ENCODE data around the gene TTYH3. TPM values are rescaled to one million over a fixed set of nuclear protein-coding genes. Genes with fewer than 3 reads are reported as not detected.

TTYH3 gene
- total RNA-seq, 4 donors from 2014 or later, result 16.7 to 23.8 (median 21.4) TPM

GRCh38 chr7:2602406-2603043 lies 29.3 kb upstream of the TTYH3 start:
- intact Hi-C loops (cut with DNase I), result no loop called here
- Histone ChIP-seq H3K4me3 (replicated peaks in 1 of 3) (no peak overlapping the region), H3K4me1 (peaks cover 0 to 3% of the 10 kb centered on the region in 2 donors), H3K27me3 (no peaks in the 10 kb centered on the region), H3K27ac (no peak overlapping the region), H3K36me3 (peaks cover 27 to 34% of the 10 kb centered on the region in 2 donors), H3K9me3 (no peaks in the 10 kb centered on the region)
- 87 to 90% methylated on average over 8 to 19 of the region's 19 CpGs for WGBS, 2 donors
- TF ChIP-seq, protein P1, sequence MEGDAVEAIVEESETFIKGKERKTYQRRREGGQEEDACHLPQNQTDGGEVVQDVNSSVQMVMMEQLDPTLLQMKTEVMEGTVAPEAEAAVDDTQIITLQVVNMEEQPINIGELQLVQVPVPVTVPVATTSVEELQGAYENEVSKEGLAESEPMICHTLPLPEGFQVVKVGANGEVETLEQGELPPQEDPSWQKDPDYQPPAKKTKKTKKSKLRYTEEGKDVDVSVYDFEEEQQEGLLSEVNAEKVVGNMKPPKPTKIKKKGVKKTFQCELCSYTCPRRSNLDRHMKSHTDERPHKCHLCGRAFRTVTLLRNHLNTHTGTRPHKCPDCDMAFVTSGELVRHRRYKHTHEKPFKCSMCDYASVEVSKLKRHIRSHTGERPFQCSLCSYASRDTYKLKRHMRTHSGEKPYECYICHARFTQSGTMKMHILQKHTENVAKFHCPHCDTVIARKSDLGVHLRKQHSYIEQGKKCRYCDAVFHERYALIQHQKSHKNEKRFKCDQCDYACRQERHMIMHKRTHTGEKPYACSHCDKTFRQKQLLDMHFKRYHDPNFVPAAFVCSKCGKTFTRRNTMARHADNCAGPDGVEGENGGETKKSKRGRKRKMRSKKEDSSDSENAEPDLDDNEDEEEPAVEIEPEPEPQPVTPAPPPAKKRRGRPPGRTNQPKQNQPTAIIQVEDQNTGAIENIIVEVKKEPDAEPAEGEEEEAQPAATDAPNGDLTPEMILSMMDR (IDR thresholded peaks at IDR 0.05), result no peak
- TF ChIP-seq POLR2A (IDR thresholded peaks at IDR 0.05), result no peak
- no peak for DNase-seq

DNA sequence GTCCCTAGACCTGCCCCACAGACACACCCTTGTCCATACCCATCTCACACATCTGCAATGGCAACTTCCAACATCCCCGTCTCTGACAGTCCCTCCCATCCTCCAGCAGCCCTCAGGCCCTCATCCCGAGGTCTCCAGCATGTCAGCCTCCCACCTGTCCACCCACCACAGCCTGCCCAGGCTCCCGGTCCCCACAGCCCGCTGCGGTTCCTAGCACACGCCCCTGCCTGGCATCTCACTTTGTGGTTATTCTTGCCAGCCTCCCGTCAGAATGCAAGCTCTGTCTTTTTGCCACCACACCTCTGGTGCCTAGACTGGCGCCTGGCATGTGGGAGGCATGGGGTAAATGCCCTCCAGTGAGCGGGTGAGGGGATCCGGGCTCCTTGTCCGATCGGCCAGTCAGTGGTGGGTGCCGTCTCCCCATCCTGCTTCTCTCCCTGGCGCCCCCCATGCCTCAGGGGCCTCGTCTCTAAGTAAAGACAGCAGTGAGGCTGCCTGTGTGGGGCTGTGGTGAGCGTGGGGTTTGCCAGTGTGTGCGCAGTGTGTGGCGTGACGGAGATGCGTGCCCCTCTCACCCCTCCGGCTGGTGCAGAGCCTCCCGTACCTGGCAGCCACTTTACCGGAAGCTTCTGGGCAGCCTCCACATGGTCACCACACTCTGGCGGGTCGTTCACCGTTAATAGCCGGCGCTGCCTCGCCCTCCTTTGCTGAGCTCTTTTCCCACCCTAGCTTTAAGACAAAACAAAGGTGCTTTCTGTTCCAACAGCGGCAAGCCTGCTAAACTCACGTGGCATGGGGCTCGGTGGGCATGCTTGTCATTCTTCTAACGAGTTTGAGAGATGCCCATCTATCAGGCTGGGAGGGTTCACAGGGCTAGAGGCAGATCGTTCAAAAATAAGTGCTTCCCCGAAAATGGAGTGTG lies 28.5 kb upstream of the TTYH3 start:
- H3K27ac ChIP-seq, result no peak overlapping the region
- no peak overlapping the region for H3K4me3 ChIP-seq (replicated peaks in 1 of 3)
- peaks cover 0 to 9% of the 10 kb centered on the region in 2 donors for H3K4me1 ChIP-seq
- peaks cover 20 to 26% of the 10 kb centered on the region in 2 donors for H3K36me3 ChIP-seq
- DNase-seq, result no peak
- intact Hi-C loops (cut with DNase I), result no loop called here
- H3K9me3 ChIP-seq, result no peaks in the 10 kb centered on the region
- 93 to 98% methylated on average over 35 of the region's 35 CpGs for WGBS, 2 donors
- no peaks in the 10 kb centered on the region for H3K27me3 ChIP-seq
- TF ChIP-seq, protein P1 (IDR thresholded peaks at IDR 0.05), result no peak
- TF ChIP-seq POLR2A (IDR thresholded peaks at IDR 0.05), result no peak

DNA sequence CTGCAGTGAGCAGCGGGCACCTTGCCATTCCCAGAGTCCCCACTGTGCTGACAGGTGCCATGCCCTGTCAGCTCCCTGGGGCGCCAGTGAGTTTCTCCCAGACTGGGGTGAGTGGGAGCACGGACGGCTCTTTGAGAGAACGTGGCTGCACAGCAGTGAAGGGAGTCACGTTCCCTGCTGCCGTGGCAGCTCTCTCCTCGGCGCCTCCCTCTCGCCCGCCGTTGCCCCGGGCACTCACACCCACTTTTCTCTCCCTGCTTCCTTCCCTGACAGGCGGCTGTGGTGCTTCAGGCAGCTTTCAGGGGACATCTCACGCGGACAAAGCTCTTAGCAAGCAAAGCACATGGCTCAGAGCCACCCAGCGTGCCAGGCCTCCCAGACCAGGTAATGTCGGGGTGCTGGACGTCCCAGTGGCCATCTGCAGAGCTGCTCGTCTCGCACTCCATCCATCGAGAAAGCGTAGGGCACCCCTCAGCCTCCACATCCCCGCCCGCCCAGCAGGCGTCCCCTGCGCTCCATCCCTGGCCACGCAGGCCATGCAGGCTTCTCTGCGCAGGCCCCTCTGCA lies 27.1 kb upstream of the TTYH3 start:
- Histone ChIP-seq H3K27ac (peak overlapping the region in 1 of 3 donors; percentile 4), H3K36me3 (peaks cover 11 to 15% of the 10 kb centered on the region in 2 donors), H3K9me3 (no peaks in the 10 kb centered on the region), H3K27me3 (no peaks in the 10 kb centered on the region), H3K4me1 (peaks cover 0 to 9% of the 10 kb centered on the region in 2 donors), H3K4me3 (replicated peaks in 1 of 3) (no peak overlapping the region)
- WGBS, 2 donors, result 83 to 89% methylated on average over 23 to 29 of the region's 29 CpGs
- peak; percentile 70 to 84 for DNase-seq
- TF ChIP-seq, protein P1 (IDR thresholded peaks at IDR 0.05), result peak in 2 of 6 experiments; percentile 10 to 26
- TF ChIP-seq POLR2A (IDR thresholded peaks at IDR 0.05), result no peak
- intact Hi-C loops (cut with DNase I), result loop anchor here (5.0 kb wide), 1 partner anchor 58 kb away; no protein-coding TSS in a partner anchor

GRCh38 chr7:2605608-2606538 lies 25.9 kb upstream of the TTYH3 start:
- H3K4me1 ChIP-seq, result peaks cover 0 to 9% of the 10 kb centered on the region in 2 donors
- no peak overlapping the region for H3K4me3 ChIP-seq (replicated peaks in 1 of 3)
- H3K9me3 ChIP-seq, result no peaks in the 10 kb centered on the region
- no peak for DNase-seq
- H3K27me3 ChIP-seq, result no peaks in the 10 kb centered on the region
- 88 to 90% methylated on average over 17 to 38 of the region's 38 CpGs for WGBS, 2 donors
- no peak overlapping the region for H3K27ac ChIP-seq
- H3K36me3 ChIP-seq, result peaks cover 11% of the 10 kb centered on the region in 2 donors
- TF ChIP-seq POLR2A (IDR thresholded peaks at IDR 0.05), result no peak
- TF ChIP-seq, protein P1 (IDR thresholded peaks at IDR 0.05), result no peak
- intact Hi-C loops (cut with DNase I), result loop anchor here (5.0 kb wide), 1 partner anchor 56 kb away; no protein-coding TSS in a partner anchor

Measured in thyroid gland (tissue), 4 donors.